AG04449 (cell line): ENCODE results near the gene REEP3.

Experiments used
- CTCF ChIA-PET: fragments of 350-600 bp; formaldehyde crosslinking; extraction: SDS; loops from one replicate; lab custom pipeline; 2021; ENCODE audit warnings: antibody characterized with exemption; lab: Yijun Ruan, JAX
- POLR2A ChIA-PET: fragments of 400-600, 350-600 bp; formaldehyde crosslinking; extraction: SDS; loops from one replicate; lab custom pipeline; 2020; ENCODE audit warnings: antibody characterized with exemption, inconsistent platforms; lab: Yijun Ruan, JAX
- DNase-seq: peaks from one replicate; pipeline ENCODE4 v3.0.0-alpha.2; 2010; ENCODE audit warnings: low read depth, low spot score
- H3K4me3 ChIP-seq: 2 replicates; pipeline ENCODE4 v1.5.1; 2011; ENCODE audit warnings: low read depth, mild to moderate bottlenecking, control low read depth, low read length
- TF ChIP-seq, protein P1 (sequence below): IDR thresholded peaks from one replicate; pipeline ENCODE4 v1.5.1; 2011; ENCODE audit warnings: mild to moderate bottlenecking, moderate library complexity, low read length, control low read depth, inconsistent platforms; ENCODE audit not compliant: insufficient read depth; ENCODE audit errors: missing control alignments

Gene REEP3

DNA sequence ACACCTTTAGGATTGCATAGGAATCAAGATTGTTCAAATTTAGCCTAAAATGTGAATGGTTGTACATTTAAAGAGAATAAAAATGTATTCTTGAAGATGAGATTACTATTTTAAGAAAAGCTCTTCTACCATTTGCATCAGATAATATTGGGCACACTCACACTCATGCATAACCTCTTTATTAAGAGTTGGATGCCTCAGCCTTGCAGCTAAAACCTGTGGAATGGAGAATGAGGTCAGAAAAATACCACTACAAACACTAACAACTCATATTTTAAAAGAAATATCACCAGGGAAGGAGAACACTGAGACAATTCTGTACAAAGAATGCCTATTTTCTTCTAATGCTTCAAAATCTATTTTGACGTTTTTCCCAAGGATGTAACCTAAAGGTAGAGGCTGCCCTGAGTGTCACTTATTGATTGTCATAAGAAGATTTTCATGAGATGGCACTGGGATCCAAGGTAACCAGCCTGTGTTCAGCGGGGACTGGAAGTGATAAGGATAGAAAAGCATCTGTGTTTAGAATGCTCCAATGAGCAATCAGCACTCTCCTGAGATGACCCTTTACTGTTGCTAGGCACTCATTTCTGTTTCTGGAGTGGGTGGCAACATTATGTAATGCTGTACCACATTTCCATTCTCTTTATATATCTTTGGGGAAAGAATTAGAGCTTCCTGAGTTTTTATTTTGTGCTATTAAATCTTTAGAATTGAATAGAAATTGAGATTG is 26.6 kb downstream of the REEP3 start:
- no peak overlapping the region for H3K4me3 ChIP-seq
- TF ChIP-seq, protein P1, sequence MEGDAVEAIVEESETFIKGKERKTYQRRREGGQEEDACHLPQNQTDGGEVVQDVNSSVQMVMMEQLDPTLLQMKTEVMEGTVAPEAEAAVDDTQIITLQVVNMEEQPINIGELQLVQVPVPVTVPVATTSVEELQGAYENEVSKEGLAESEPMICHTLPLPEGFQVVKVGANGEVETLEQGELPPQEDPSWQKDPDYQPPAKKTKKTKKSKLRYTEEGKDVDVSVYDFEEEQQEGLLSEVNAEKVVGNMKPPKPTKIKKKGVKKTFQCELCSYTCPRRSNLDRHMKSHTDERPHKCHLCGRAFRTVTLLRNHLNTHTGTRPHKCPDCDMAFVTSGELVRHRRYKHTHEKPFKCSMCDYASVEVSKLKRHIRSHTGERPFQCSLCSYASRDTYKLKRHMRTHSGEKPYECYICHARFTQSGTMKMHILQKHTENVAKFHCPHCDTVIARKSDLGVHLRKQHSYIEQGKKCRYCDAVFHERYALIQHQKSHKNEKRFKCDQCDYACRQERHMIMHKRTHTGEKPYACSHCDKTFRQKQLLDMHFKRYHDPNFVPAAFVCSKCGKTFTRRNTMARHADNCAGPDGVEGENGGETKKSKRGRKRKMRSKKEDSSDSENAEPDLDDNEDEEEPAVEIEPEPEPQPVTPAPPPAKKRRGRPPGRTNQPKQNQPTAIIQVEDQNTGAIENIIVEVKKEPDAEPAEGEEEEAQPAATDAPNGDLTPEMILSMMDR = no peak
- CTCF ChIA-PET = interaction anchor here (0.6 to 2.1 kb wide), 3 partner anchors 10 to 172 kb away, joined by 3 to 6 read pairs (median 4); no protein-coding TSS in a partner anchor
- peak; percentile 21 for DNase-seq
- POLR2A ChIA-PET = no interaction called here

DNA sequence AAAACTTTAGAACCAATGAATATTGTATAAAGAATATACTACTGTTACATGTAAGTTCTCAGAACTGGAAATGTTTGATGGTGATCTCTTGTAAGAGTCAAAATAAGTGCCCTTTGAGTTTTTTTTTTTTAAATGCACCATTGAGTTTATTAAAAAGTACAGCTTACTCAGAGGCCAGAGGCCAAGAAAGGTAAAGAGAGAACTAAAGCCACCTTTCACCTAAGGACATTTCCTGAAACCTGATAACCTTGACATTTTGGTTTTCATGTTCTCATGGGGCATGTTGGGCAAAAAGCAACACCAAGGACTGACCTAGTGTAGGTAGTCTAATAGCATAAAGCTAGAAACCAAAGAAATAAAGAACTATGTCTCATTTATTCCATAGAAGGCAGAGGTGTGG is 27.7 kb downstream of the REEP3 start:
- DNase-seq = no peak
- TF ChIP-seq, protein P1 = no peak
- ChIA-PET POLR2A (no interaction called here), CTCF (interaction anchor here (1.5 to 2.1 kb wide), 2 partner anchors 11 to 171 kb away, joined by 4 to 6 read pairs; no protein-coding TSS in a partner anchor)
- no peak overlapping the region for H3K4me3 ChIP-seq

DNA sequence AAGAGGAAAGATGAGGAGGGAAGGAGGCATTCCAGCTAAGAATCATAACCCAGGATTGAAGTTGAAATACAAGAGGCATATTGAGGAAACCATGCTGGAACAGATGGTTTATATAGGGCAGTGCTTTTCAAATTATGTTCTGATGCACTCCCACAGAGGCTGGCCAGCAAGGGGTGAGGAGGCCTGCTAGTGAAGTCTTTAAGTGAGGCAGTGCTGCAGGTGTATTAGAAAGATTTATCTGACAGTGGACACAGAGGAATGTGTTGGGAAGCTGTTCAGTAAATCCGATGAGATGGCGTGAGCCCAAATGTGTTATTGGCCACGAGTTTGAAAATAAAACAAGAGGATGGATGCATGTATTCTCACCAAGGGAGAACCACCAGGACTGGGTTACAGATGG is 28.6 kb downstream of the REEP3 start:
- TF ChIP-seq, protein P1 = no peak
- H3K4me3 ChIP-seq = no peak overlapping the region
- CTCF ChIA-PET = interaction anchor here (2.1 kb wide), 1 partner anchor 170 kb away, joined by 6 read pairs; no protein-coding TSS in a partner anchor
- POLR2A ChIA-PET = no interaction called here
- no peak for DNase-seq

DNA sequence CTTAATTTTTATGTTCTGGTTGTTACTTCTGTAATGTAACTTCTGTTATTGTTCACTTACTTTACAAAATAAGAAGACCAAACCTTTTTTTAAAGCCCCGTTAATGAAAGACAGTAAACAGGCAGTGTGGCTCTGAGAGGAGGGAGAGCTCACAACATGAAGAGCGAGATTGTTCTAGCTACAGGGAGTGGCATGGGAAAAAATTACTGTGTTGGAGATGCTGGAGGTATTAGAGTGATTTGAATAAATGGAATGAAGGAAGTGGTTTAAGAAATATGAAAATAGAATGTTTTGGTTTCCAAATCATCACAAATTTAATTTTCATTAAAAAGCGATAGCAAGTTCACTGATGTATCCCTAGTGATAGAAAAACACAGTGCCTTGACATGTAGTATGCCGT is 31.8 kb downstream of the REEP3 start:
- TF ChIP-seq, protein P1 = no peak
- no peak overlapping the region for H3K4me3 ChIP-seq
- peak; percentile 72 for DNase-seq
- POLR2A ChIA-PET = interaction anchor here (0.5 to 0.8 kb wide), 3 partner anchors 8 to 77 kb away, joined by 3 to 4 read pairs (median 3); no protein-coding TSS in a partner anchor
- CTCF ChIA-PET = no interaction called here

DNA sequence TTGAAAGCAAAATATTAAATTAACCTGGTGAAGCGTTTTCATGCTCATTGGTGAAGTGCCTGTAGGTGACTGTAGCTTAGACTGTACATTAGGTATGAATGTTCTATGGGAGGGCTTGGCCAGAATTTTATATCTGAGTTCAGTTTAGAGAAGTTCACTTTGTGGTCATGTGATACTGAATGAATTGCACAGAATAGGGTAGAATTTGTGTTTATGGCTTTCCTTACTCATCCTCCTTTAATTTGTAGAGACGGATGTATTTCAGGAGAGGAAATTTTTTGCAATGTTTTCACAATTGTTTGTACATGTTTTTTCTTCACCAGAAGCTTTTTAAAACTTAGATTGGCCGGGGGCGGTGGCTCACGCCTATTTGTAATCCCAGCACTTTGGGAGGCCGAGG is 32.3 kb downstream of the REEP3 start:
- CTCF ChIA-PET = no interaction called here
- DNase-seq = no peak
- POLR2A ChIA-PET = interaction anchor here (0.7 to 0.8 kb wide), 3 partner anchors 33 to 348 kb away, joined by 3 to 4 read pairs (median 3); no protein-coding TSS in a partner anchor
- TF ChIP-seq, protein P1 = no peak
- no peak overlapping the region for H3K4me3 ChIP-seq

DNA sequence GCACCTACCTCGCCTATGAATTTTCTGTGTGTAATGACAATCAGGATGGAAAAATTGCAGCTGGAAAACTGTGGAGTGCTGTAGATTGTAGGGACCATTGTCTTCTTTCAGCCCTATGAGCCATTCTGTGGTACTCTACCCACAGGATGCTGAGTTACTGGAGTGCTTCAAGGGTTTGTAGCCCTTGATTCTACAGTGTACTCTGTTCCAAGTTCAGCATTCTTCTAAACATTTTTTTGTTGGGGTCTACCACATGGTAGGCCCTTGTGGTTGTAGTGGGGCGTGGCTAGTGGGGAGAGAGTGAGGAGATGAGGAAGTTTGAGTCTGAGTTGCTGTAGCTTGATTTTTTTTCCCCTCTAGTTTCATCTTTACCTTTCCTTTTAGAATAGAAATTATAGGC is 33.5 kb downstream of the REEP3 start:
- TF ChIP-seq, protein P1 = no peak
- POLR2A ChIA-PET = no interaction called here
- CTCF ChIA-PET = interaction anchor here (1.2 to 2.5 kb wide), 3 partner anchors 30 to 388 kb away, joined by 4 to 9 read pairs (median 5); no protein-coding TSS in a partner anchor
- no peak overlapping the region for H3K4me3 ChIP-seq
- peak; percentile 77 for DNase-seq
